CD14-positive monocyte (primary cell): Measurements from ENCODE around the gene APP. TPM values are rescaled to one million over a fixed set of nuclear protein-coding genes. Genes with fewer than 3 reads are reported as not detected.

Experiments used
- DNase-seq, 3 donors: peaks; one replicate each; pipeline ENCODE4 v3.0.0-alpha.2; 2011 to 2022
- H2AFZ ChIP-seq: 2 replicates; pipeline ENCODE4 v1.6.0; 2012; ENCODE audit warnings: mild to moderate bottlenecking, low read depth, low read length, inconsistent platforms; ENCODE audit not compliant: insufficient read depth, poor library complexity, severe bottlenecking
- H3K27ac ChIP-seq, 2 donors: 1 replicate in 1 of 2; 2 replicates in 1 of 2; pipeline ENCODE4 v1.5.1; 2012 to 2013; ENCODE audit warnings: low read length in 2 of 2, control low read depth in 1 of 2, inconsistent platforms in 1 of 2, low read depth in 1 of 2, mild to moderate bottlenecking in 1 of 2
- H3K27me3 ChIP-seq, 2 donors: one replicate each; pipeline versions ENCODE4 v1.6.0 to v1.6.1; 2011 to 2013; ENCODE audit warnings: low read length in 2 of 2; ENCODE audit not compliant: control insufficient read depth in 2 of 2, insufficient read depth in 2 of 2
- H3K36me3 ChIP-seq, 2 donors: replicated peaks in 1 of 2; 1 replicate in 1 of 2; 2 replicates in 1 of 2; pipeline versions ENCODE4 v1.5.1 to v1.6.1; 2012 to 2013; ENCODE audit warnings: low read length in 2 of 2, control low read depth in 1 of 2, inconsistent platforms in 1 of 2, mild to moderate bottlenecking in 1 of 2; ENCODE audit not compliant: insufficient read depth in 2 of 2, control insufficient read depth in 1 of 2
- H3K4me1 ChIP-seq, 2 donors: 1 replicate in 1 of 2; 2 replicates in 1 of 2; pipeline versions ENCODE4 v1.5.1 to v1.6.1; 2012 to 2013; ENCODE audit warnings: low read length in 2 of 2, control low read depth in 1 of 2, inconsistent platforms in 1 of 2, mild to moderate bottlenecking in 1 of 2, moderate library complexity in 1 of 2; ENCODE audit not compliant: insufficient read depth in 2 of 2, control insufficient read depth in 1 of 2
- H3K4me2 ChIP-seq: replicated peaks from 2 replicates; pipeline ENCODE3; 2012; ENCODE audit warnings: low read length, moderate library complexity, mild to moderate bottlenecking; ENCODE audit not compliant: poor library complexity, severe bottlenecking; ENCODE audit errors: extremely low read depth
- H3K4me3 ChIP-seq, 3 experiments: fragments of 200-600 bp in 1 of 3; sonication (generic) in 1 of 3; replicated peaks in 1 of 3; 1 replicate in 2 of 3; 2 replicates in 1 of 3; pipeline ENCODE4 v1.5.1; 2011 to 2013; ENCODE audit warnings: low read length in 3 of 3, mild to moderate bottlenecking in 3 of 3, control low read depth in 2 of 3, low read depth in 2 of 3, inconsistent platforms in 1 of 3, moderate library complexity in 1 of 3
- H3K79me2 ChIP-seq: 2 replicates; pipeline ENCODE4 v1.6.0; 2012; ENCODE audit warnings: mild to moderate bottlenecking, control low read depth, inconsistent platforms, low read length, moderate library complexity; ENCODE audit not compliant: insufficient read depth
- H3K9ac ChIP-seq: 2 replicates; pipeline ENCODE4 v1.6.0; 2017; ENCODE audit warnings: low read length, mild to moderate bottlenecking; ENCODE audit not compliant: insufficient read depth, poor library complexity, severe bottlenecking
- H3K9me3 ChIP-seq, 2 donors: replicated peaks in 1 of 2; 1 replicate in 1 of 2; 2 replicates in 1 of 2; pipeline versions ENCODE4 v1.5.1 to v1.6.1; 2012 to 2013; ENCODE audit warnings: low read length in 2 of 2, control low read depth in 1 of 2; ENCODE audit not compliant: control insufficient read depth in 1 of 2, insufficient read depth in 1 of 2
- H4K20me1 ChIP-seq: 2 replicates; pipeline ENCODE4 v1.6.0; 2012; ENCODE audit warnings: mild to moderate bottlenecking, low read length, control low read depth, moderate library complexity; ENCODE audit not compliant: insufficient read depth
- H3K27ac Mint-ChIP-seq, 7 donors: one replicate each; pipeline ENCODE4 v1.8.0; 2020; ENCODE audit warnings: mild to moderate bottlenecking in 7 of 7, mixed read lengths in 7 of 7, moderate library complexity in 6 of 7, inconsistent platforms in 2 of 7
- H3K27me3 Mint-ChIP-seq, 3 donors: one replicate each; pipeline ENCODE4 v1.8.0; 2021 to 2022; ENCODE audit warnings: low read depth in 3 of 3, mild to moderate bottlenecking in 3 of 3, mixed read lengths in 3 of 3, moderate library complexity in 3 of 3, inconsistent platforms in 1 of 3
- H3K36me3 Mint-ChIP-seq, 2 donors: one replicate each; pipeline ENCODE4 v1.8.0; 2020; ENCODE audit warnings: mixed read lengths in 2 of 2, inconsistent platforms in 1 of 2, mild to moderate bottlenecking in 1 of 2
- H3K4me1 Mint-ChIP-seq: one replicate; pipeline ENCODE4 v1.8.0; 2020; ENCODE audit warnings: mild to moderate bottlenecking, mixed read lengths
- H3K4me3 Mint-ChIP-seq, 2 donors: one replicate each; pipeline ENCODE4 v1.8.0; 2020; ENCODE audit warnings: mild to moderate bottlenecking in 2 of 2, mixed read lengths in 2 of 2, moderate library complexity in 1 of 2
- H3K9me3 Mint-ChIP-seq, 7 donors: one replicate each; pipeline ENCODE4 v1.8.0; 2020 to 2022; ENCODE audit warnings: mixed read lengths in 7 of 7, mild to moderate bottlenecking in 6 of 7, moderate library complexity in 6 of 7, inconsistent platforms in 2 of 7
- WGBS: methylation state at CpG from one replicate; pipeline ENCODE4 v1.1.5; 2013; ENCODE audit warnings: missing lambda C conversion rate; ENCODE audit not compliant: insufficient coverage; 5-methylcytosine and 5-hydroxymethylcytosine counted together
- intact Hi-C, 2 donors: fragments of 100-400 bp; cut with micrococcal nuclease; formaldehyde crosslinking; loops; one replicate each; pipeline versions ENCODE4 v1.15.0 to v1.15.1; 2023
- polyA plus RNA-seq, 3 donors: library from polyadenylated mRNA; depleted of rRNA in 1 of 3; unstranded in 2 of 3; stranded (reverse) in 1 of 3; fragments of 300-500 nt in 2 of 3; fragments of >200 nt in 1 of 3; fragmentation: Illumina TruSeq in 2 of 3; gene quantifications; 1 replicate in 2 of 3; 2 replicates in 1 of 3; pipeline ENCODE4 v1.2.3, GENCODE V29; 2012 to 2021
- TF ChIP-seq, protein P1 (sequence below): fragments of 200-600 bp; IDR thresholded peaks from one replicate; pipeline ENCODE4 v1.8.0; 2022; ENCODE audit warnings: antibody characterized with exemption, mild to moderate bottlenecking

The APP gene
- polyA plus RNA-seq, 3 donors: 28.0 to 118 (median 35.1) TPM

- Histone ChIP-seq H3K27me3 (no peaks in the 10 kb centered on the region), H3K4me1 (no peaks in the 10 kb centered on the region), H3K36me3 (peaks cover 6 to 15% of the 10 kb centered on the region in 2 donors), H4K20me1 (peaks cover 5% of the 10 kb centered on the region), H3K9me3 (no peaks in the 10 kb centered on the region), H3K27ac (no peak overlapping the region), H3K9ac (no peak overlapping the region), H2AFZ (no peak overlapping the region), H3K79me2 (peaks cover 30% of the 10 kb centered on the region), H3K4me3 (no peak overlapping the region), H3K4me2 (no peak overlapping the region)
- Mint-ChIP-seq H3K4me3 (no peak overlapping the region), H3K4me1 (peaks cover 2% of the 10 kb centered on the region), H3K27me3 (no peaks in the 10 kb centered on the region), H3K36me3 (peaks cover 14 to 18% of the 10 kb centered on the region in 2 donors), H3K9me3 (peaks cover 0 to 1% (median 0%) of the 10 kb centered on the region in 7 donors), H3K27ac (no peak overlapping the region)
- intact Hi-C loops: no loop called here
- TF ChIP-seq, protein P1, sequence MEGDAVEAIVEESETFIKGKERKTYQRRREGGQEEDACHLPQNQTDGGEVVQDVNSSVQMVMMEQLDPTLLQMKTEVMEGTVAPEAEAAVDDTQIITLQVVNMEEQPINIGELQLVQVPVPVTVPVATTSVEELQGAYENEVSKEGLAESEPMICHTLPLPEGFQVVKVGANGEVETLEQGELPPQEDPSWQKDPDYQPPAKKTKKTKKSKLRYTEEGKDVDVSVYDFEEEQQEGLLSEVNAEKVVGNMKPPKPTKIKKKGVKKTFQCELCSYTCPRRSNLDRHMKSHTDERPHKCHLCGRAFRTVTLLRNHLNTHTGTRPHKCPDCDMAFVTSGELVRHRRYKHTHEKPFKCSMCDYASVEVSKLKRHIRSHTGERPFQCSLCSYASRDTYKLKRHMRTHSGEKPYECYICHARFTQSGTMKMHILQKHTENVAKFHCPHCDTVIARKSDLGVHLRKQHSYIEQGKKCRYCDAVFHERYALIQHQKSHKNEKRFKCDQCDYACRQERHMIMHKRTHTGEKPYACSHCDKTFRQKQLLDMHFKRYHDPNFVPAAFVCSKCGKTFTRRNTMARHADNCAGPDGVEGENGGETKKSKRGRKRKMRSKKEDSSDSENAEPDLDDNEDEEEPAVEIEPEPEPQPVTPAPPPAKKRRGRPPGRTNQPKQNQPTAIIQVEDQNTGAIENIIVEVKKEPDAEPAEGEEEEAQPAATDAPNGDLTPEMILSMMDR: no peak
- no peak for DNase-seq
- no CpG with 5 or more reads among the region's 3 CpGs for WGBS
Measured at GRCh38 chr21:26093122-26093521, 77.4 kb downstream of the APP start.

- H3K9me3 Mint-ChIP-seq: no peaks in the 10 kb centered on the region
- no peak overlapping the region for H2AFZ ChIP-seq
- H3K27ac Mint-ChIP-seq: no peak overlapping the region
- intact Hi-C loops: no loop called here
- H4K20me1 ChIP-seq: peaks cover 5% of the 10 kb centered on the region
- DNase-seq: no peak
- peaks cover 2% of the 10 kb centered on the region for H3K4me1 Mint-ChIP-seq
- TF ChIP-seq, protein P1: no peak
- peaks cover 21 to 22% of the 10 kb centered on the region in 2 donors for H3K36me3 Mint-ChIP-seq
- peaks cover 26% of the 10 kb centered on the region for H3K79me2 ChIP-seq
- H3K4me2 ChIP-seq: no peak overlapping the region
- H3K27me3 ChIP-seq: no peaks in the 10 kb centered on the region
- no peak overlapping the region for H3K4me3 Mint-ChIP-seq
- no peak overlapping the region for H3K4me3 ChIP-seq
- 80% methylated on average over 3 of the region's 5 CpGs for WGBS
- no peaks in the 10 kb centered on the region for H3K4me1 ChIP-seq
- H3K9ac ChIP-seq: no peak overlapping the region
- no peaks in the 10 kb centered on the region for H3K27me3 Mint-ChIP-seq
- H3K27ac ChIP-seq: no peak overlapping the region
- H3K36me3 ChIP-seq: peaks cover 6 to 23% of the 10 kb centered on the region in 2 donors
- no peaks in the 10 kb centered on the region for H3K9me3 ChIP-seq
Measured at GRCh38 chr21:26091480-26092018, 79.0 kb downstream of the APP start.
